ENCODE data around the gene USP12.

DNA sequence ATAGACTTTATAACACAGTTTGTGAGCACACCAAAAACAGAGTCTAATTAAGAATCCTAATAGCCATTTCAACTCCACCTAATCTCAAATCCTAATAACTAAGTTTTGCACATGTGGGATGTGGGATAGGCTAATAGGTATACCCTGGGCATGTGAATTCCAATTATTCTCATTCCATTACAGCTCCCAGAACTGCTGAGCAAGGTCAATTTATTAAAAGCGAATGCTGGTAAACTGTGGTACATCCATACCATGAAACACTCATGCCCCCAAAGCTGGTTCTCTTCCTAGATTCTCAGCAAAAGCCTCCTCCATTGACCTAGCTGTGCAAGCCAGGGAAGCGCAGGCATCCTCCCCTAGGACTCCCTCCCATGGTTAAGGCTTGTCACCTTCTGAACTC lies 113.8 kb downstream of the USP12 start:
- no peak for TF ChIP-seq ZBTB21 (CRISPR knock-in tag; IDR thresholded peaks at IDR 0.05; ENCODE audit: borderline replicate concordance)
- TF ChIP-seq NR2C2 (CRISPR knock-in tag; IDR thresholded peaks at IDR 0.05) = no peak
- no peak for TF ChIP-seq NR3C1 (CRISPR knock-in tag; conservative IDR thresholded peaks at IDR 0.05; ENCODE audit: low read depth)
- no peak for TF ChIP-seq NFYB (CRISPR knock-in tag; conservative IDR thresholded peaks at IDR 0.05; ENCODE audit: low read depth)
- TF ChIP-seq, protein P1, sequence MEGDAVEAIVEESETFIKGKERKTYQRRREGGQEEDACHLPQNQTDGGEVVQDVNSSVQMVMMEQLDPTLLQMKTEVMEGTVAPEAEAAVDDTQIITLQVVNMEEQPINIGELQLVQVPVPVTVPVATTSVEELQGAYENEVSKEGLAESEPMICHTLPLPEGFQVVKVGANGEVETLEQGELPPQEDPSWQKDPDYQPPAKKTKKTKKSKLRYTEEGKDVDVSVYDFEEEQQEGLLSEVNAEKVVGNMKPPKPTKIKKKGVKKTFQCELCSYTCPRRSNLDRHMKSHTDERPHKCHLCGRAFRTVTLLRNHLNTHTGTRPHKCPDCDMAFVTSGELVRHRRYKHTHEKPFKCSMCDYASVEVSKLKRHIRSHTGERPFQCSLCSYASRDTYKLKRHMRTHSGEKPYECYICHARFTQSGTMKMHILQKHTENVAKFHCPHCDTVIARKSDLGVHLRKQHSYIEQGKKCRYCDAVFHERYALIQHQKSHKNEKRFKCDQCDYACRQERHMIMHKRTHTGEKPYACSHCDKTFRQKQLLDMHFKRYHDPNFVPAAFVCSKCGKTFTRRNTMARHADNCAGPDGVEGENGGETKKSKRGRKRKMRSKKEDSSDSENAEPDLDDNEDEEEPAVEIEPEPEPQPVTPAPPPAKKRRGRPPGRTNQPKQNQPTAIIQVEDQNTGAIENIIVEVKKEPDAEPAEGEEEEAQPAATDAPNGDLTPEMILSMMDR (IDR thresholded peaks at IDR 0.05) = no peak
- TF ChIP-seq, protein P2, sequence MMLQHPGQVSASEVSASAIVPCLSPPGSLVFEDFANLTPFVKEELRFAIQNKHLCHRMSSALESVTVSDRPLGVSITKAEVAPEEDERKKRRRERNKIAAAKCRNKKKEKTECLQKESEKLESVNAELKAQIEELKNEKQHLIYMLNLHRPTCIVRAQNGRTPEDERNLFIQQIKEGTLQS (CRISPR knock-in tag; conservative IDR thresholded peaks at IDR 0.05) = no peak
